Activated CD4-positive, alpha-beta T cell treated with anti-CD3 and anti-CD28 coated beads, Interleukin-2, amount 50 U/mL, for 16 hours (primary cell): ENCODE measurements around the gene GTPBP2.
A peak's percentile ranks its signal among the peaks of the same experiment; 100 is the strongest.

Experiments used
- DNase-seq: peaks from one replicate; pipeline ENCODE4 v3.0.0-alpha.2; 2020

The GTPBP2 gene, protein sequence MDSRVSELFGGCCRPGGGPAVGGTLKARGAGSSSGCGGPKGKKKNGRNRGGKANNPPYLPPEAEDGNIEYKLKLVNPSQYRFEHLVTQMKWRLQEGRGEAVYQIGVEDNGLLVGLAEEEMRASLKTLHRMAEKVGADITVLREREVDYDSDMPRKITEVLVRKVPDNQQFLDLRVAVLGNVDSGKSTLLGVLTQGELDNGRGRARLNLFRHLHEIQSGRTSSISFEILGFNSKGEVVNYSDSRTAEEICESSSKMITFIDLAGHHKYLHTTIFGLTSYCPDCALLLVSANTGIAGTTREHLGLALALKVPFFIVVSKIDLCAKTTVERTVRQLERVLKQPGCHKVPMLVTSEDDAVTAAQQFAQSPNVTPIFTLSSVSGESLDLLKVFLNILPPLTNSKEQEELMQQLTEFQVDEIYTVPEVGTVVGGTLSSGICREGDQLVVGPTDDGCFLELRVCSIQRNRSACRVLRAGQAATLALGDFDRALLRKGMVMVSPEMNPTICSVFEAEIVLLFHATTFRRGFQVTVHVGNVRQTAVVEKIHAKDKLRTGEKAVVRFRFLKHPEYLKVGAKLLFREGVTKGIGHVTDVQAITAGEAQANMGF

DNA sequence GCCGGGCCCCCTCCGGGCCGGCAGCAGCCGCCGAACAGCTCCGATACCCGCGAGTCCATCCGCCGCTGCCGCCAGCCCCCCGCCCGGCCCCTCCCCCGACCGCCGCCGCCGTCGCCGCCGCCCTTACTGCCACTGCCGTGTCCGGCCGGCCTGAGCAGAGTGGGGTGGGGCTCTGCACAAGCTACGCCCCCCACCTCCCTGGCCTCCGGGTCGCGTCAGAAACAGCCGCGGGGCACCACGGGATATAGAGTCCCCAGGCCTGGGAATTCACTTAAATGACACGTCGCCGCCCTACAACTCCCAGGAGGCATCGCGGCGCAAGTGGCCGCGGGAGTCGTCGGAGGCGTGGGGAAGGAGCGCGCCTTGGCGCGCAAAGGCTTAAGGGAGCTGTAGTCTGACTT is at the start of gene GTPBP2:
GTPBP2 (minus strand) TSS at position 161 of the 401 bp plus-strand sequence; CDS start at position 59, 102 bp downstream.
- DNase-seq: peak; percentile 99

GRCh38 chr6:43678341-43678740 is 49.3 kb upstream of the GTPBP2 start:
- no peak for DNase-seq

DNA sequence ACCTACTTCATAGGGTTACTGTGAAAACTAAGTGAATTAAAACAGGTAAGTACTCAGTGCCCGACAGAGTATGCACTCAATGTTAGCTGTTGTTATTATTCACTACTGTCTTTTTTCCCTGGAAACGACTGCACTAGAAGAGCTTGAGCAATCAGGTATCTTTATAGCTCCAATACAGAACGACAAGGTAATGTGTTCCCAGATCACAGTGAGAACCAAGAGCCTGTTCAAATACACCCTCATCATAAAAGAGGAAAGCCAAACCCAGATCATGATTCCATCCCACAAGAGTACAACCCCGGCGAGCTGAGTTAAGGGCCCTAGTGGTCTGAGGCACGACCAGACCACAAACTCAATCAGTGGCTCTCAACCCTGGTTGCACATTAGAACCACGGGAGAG is 48.7 kb upstream of the GTPBP2 start:
- DNase-seq: no peak

DNA sequence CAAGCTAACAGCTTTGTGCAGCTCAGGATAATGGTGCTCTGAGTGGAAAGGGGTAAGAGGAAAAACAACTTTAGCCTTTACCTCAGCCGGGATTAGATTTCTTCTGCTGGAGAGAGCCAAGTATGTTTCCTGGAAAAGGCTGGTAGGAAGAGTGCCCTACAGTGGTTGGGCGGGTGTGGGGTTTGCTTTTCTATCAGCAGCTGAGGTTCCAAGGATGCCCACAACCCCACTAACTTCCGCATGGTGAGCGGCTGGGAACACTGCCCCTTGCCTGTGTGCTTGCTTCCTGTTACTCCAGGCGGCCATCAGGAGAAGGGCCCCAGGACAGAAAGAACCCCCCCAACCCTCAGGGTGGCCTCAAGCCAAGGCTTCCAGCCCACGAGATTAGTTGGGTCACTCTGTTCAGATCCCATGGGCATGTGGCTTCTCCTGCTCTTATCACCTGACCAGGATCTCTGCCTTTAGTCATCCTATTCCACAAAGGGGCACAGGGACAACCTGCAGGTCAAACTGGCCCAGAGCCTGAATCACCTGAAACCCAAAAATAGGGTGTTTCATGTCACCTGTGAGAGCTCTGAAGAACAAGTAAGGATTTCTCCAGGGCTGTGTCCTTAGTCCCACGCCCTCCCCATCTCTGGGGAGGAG is 48.0 kb upstream of the GTPBP2 start:
- no peak for DNase-seq

- no peak for DNase-seq
Measured at GRCh38 chr6:43674921-43675320, 45.9 kb upstream of the GTPBP2 start.

GRCh38 chr6:43674291-43674690 is 45.2 kb upstream of the GTPBP2 start:
- DNase-seq: no peak

DNA sequence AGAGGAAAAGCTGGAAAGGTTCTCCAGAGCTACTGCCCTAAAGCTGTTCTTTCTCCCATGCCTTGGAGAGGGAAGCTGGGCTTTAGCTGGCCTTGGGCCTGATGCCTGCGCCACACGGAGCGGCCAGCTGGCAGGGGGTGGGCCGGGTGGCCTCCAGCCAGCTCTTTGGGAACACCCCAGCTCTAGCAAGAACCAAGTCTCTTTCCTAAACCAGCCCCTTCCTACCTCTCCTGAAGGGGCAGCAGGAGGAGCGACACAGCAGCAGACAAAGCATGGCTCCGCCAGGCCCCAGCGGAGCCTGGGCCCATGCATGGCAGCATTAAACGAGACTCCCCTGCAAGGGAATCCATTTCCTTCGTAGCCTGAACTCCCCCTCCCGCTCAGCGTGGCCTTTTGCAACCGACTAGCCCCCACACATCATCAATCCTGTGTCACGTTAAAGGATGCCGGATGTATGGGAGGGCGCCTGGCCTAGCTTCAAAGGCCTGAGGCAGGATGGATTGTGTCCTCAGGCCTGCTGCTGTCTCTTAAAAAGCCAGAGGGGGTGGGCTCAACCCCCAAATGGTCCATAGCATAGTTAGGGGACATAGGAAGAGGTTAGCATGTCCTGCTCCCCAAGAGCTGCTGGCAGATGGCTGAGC is 44.5 kb upstream of the GTPBP2 start:
- DNase-seq: no peak

- DNase-seq: no peak
Measured at GRCh38 chr6:43671801-43672690, 43.0 kb upstream of the GTPBP2 start.

DNA sequence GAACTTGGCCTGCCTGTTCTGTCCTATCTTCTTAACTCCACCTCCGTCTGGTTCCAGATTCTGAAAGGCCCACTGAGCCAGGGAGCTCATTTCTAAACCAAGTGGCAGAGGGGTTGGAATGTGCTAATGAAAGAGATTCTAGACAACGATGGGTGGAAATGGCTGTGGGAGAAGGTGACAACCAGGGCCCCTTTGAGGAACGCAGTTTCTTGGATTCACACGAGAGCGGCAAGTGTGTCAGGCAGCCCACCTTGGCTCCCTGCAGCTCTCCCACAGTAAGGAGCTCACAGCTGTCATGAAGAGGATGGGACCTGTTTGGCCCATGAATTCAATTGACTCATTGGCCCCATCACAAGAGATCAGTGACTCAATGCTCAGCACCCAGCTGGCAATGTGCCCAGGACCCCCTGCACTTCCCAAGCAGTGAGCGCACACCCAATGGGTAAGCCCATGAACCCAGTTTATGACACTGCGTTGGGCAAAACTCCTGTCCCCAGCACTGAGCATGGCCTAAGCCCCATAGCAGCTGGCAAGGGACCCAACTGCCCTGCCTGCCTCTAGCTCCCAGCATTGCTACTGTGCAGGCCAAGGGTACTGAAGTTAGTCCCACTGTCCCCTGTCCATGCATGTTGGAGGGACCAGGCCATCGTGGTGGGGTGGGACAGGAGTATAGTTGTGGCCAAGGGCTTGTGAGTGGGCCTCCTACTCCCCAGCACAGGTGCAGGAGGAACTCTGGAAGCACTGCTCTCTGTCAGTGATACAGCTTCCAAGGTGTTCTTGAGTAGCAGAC is 42.1 kb upstream of the GTPBP2 start:
- DNase-seq: no peak

DNA sequence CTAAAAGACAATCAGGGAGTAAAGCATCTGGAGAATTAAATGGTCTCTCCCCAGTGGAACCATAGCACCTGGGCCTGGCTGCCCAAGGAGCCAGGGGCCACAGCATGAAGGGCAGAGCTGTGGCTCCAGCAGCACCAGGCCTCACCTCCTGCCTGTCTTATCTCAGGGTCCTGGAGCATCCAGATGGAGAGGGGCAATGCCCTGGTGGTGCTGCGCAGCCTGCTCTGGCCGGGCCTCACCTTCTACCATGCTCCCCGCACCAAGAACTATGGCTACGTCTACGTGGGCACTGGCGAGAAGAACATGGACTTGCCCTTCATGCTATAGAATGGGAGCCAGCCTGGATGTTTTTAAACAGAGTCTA is 41.5 kb upstream of the GTPBP2 start:
- no peak for DNase-seq

GRCh38 chr6:43669922-43670622 is 41.0 kb upstream of the GTPBP2 start:
- DNase-seq: peak; percentile 53

GRCh38 chr6:43669050-43669921 is 40.2 kb upstream of the GTPBP2 start:
- no peak for DNase-seq

- DNase-seq: peak; percentile 53
Measured at GRCh38 chr6:43668151-43669028, 39.3 kb upstream of the GTPBP2 start.

DNA sequence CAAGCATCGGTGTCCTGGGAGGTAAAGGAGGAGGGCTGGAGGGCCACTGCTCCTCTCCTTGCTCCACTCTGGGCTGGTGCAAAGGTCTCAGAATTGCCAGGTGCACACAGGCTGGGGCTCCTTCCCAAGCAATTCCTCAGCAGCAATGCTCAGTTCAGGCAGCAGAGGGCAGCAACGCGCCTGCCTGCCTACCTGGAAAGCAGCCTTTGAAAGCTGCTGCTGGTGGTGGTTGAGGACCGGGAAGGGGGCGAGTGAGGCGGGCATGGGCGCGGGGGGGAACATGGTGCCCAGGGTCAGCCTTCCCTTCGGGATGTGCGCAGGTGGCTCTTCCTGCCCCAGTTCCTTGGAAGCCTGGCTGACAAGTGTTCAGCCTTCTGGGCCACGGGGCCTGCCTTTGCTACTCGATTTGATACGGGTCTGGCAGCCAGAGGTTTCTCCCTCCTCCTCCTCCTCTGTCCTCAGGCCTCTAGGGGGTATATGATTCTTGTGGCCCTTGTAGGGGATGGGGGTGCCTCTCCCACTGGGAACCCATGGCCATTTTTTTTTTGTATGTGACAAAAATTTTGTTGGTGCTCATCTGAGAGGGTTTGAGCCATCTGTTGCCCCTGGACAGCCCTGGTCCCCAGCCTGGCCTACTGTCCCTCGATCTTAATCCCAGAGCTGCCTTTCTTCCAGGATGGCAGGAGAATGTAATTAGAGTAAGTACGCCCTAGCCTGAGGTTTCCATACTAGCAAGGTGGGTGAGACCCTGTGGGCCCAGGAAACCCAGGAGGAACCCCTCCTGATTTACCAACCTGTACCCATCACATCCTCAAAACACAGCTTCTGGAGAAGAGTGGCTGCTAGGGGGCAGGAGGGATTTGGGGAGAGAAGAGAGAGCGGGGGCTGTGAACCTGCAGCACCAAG is 38.4 kb upstream of the GTPBP2 start:
- peak; percentile 83 for DNase-seq

DNA sequence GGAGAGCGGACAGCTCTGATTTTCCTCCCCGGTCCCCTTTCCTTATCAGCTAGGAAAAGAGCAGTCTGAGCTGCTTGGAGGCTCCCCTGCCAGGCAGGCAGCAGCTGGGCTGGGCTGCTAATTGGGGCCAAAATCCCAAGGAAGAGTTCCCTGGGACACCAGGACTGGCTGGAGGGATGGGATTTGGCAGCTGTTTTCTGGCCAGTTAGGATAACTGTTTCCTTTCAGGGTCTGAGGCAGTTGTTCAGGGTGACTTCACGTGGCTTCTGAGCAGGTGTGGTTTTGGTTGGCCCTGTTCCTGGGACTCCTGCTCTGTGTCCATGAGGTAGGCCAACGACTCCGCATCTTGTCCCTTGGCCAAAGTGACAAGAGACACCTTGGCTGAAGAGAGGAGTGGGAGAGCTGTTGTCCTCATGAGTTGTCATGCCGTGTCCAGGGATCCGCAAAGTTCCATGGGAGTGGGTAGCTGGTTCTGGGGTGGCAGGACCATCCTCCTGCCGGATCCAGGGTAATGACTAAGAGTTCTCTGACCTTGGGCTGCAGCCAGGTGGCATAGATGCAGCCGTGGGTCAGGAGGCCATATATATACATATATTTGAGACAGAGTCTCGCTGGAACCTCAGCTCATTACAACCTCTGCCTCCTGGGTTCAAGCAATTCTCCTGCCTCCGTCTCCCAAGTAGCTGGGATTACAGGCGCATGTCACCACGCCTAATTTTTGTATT is 37.3 kb upstream of the GTPBP2 start:
- DNase-seq: no peak

- no peak for DNase-seq
Measured at GRCh38 chr6:43665376-43665775, 36.3 kb upstream of the GTPBP2 start.

DNA sequence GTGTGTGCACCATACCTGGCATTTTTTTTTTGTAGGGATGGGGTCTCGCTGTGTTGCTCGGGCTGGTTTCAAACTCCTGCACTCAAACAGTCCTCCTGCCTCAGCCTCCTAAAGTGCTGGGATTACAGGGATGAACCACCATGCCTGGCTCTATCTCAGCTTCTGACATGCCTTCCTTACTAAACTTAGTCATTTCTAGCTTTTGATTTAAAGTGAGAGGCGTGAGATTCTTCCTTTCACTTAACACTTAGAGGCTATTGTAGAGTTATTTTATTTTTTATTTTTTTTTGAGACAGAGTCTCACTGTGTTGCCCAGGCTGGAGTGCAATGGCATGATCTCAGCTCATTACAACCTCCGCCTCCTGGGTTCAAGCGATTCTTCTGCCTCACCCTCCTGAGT is 33.9 kb upstream of the GTPBP2 start:
- DNase-seq: peak; percentile 43
